GM18499 (cell line): Measurements from ENCODE around the gene MYB.
"Not testable (repeated sequence)": the region's sequence is repeated elsewhere in the genome, so short reads cannot be mapped to it uniquely, and the experiment has no call there.

Experiments
- ATAC-seq: cut with Tn5 transposase; IDR thresholded peaks from one replicate; pipeline ENCODE4 v1.9.1; 2021; ENCODE audit warnings: moderate number of reproducible peaks; ENCODE audit not compliant: insufficient read depth, unreplicated experiment

MYB gene

GRCh38 chr6:135243871-135244796, 63.0 kb downstream of the MYB start:
- ATAC-seq: no peak

- ATAC-seq: no peak
These were observed 63.7 kb downstream of the MYB start for GRCh38 chr6:135244805-135245204.

- not testable (repeated sequence) for ATAC-seq
These were observed 65.4 kb downstream of the MYB start for GRCh38 chr6:135246412-135247012.

DNA sequence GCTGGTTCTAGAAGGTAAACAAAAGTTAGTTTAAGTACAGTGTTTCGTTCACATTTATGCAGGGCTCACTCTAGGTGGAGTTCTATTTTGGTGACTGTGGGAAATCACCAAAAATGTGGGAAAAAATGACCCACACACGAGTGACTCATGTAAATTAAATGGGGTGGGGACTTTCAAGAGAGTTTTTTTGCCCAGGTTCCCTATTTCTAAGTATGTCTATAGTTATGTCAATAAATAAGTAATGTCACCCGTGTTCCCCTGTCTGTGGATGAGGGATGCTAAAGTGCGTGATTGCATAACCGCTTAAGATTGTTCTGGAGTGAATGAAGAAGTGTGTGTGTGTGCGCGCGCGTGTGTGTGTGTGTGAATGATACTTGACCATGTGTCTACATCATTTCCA, 69.1 kb downstream of the MYB start:
- no peak for ATAC-seq

DNA sequence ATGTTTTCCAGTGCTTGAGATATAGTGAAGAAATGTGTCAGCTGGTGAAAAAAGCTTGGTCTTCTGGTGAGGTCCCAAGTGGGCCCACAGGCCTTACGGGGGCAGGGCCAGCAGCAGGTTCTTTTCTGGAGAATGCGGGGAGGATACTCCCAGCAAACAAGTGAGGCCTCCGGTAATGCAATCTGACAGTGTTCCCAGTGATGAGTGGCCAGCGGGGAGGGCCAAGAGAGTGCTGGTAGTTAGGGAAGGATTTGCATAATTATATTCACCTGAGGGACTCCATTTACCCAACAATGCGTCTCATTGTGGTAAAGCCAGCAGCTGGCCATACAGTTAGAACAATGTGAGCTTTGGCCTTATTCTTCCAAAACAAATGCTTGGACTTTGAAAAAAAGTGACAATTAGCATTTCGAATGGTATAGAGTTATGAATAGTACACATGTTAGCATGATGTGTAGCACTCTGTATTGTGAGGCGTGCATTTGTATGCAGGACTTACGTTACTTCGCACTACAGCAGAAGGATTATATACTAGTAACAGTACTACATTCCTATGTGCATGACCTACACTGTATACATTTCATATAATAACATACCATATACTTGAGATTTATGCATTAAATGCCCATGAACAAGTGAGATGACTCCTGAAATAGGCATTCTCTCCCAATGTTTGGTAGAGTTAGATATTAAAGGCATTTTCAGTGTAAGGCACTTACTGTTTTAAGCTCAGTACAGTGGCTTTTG, 69.8 kb downstream of the MYB start:
- no peak for ATAC-seq

DNA sequence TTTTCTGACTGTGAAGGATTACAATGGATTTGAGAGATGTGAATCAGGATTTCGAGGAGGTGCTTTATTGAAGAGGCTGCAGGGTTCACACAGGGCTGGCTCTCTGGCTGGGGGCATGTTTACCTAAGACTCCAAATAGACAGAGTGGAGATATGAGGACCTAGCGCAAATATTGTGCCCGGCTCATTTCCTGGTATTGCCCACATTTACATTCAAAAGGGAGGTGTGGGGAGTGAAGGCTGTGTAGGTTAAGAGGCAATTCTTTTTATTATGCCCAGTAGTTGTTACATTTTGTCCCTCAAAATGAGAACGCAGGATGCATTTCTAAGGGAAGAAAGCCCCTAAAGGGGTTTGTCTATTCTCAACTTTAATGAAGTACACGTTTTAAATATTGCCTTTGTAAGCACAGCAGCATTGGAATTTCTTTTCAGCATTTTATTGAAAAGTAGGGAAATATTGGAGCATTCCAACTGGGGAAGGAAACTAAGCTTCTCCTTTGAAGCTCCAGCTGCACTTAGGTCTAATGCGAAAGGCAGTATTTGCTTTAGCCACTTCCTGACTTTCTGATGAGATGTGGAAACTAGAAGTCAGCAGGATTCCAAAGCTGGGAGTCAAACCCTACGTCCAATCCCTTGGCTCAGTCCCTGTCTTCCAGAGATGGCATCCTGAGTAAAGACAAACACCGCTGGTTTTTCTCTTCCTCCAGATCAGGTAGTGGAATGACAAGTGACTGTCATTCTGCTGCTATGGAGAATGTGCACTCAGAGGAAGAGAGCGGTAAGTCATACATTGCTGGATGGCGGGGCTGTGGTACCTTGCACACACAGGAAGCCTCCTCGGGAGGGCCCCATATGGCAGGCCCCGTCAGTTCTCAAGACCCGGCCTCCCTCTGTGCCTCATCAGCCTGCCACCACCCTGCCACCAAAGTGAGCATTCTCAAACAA, 70.7 kb downstream of the MYB start:
- ATAC-seq: no peak

GRCh38 chr6:135254471-135254870, 73.4 kb downstream of the MYB start:
- no peak for ATAC-seq

GRCh38 chr6:135256866-135257265, 75.8 kb downstream of the MYB start:
- no peak for ATAC-seq

DNA sequence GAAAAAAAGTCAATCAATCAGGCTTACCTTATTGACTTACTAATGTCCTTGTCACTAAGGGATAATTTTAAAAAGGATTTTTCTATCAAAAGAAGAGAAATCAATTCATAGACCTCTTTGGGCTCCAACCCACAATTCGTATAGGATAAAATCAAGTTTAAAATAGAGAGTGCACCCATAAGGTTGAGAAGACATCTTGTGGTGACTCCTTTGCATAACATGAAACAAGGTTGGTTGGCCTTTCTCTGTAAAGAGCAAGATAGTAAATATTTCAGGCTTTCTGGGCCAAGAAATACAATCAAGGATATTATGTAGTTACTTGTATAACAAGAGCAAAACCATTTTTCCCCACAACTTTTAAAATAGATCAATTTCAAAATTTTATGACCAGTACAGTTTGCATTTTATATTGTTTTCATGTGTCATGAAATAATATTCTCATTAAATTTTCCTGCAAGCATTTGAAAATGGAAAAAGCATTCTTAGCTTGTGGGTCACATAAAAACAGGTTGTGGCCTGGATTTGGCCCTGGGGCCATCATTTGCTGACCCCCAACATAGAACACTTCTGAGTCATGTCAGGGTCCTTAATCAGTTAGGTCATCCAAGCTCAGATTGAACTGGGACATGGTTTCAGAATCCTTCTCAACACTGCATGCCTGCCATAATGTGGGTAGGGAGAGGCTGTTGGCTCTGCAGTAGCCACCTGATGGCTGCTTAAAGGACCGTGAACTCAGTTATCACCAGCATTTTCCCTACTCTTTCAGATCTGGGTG, 76.7 kb downstream of the MYB start:
- no peak for ATAC-seq

DNA sequence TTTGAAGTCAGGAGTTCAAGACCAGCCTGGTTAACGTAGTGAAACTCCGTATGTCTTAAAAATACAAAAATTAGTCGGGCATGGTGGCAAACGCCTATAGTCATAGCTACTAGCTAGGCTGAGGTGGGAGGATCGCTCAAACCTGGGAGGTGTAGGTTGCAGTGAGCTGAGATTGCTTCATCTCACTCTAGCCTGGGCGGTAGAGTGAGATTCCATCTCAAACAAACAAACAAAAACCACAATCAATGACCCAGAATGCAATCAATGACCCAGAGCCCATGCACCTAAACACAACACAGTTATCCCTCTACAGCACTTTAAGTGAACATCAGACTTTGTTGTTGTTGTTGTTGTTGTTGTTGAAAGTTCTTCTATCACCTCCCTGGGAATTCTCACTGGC, 77.9 kb downstream of the MYB start:
- ATAC-seq: no peak

DNA sequence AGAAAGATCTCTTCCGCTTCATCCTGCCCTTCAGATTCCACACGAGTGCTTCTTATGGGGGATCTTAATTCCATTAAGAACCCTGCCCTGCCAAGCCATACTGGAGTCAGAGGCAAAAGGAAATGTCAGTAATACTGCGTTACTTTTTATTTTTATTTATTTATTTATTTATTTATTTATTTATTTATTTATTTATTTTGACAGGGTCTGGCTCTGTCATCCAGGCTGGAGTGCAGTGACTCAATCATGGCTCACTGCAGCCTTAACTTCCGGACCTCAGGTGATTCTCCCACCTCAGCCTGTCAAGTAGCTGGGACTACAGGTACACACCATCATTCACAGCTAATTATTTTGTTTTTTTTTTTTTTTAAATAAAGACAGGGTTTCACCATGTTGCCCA, 79.5 kb downstream of the MYB start:
- no peak for ATAC-seq

DNA sequence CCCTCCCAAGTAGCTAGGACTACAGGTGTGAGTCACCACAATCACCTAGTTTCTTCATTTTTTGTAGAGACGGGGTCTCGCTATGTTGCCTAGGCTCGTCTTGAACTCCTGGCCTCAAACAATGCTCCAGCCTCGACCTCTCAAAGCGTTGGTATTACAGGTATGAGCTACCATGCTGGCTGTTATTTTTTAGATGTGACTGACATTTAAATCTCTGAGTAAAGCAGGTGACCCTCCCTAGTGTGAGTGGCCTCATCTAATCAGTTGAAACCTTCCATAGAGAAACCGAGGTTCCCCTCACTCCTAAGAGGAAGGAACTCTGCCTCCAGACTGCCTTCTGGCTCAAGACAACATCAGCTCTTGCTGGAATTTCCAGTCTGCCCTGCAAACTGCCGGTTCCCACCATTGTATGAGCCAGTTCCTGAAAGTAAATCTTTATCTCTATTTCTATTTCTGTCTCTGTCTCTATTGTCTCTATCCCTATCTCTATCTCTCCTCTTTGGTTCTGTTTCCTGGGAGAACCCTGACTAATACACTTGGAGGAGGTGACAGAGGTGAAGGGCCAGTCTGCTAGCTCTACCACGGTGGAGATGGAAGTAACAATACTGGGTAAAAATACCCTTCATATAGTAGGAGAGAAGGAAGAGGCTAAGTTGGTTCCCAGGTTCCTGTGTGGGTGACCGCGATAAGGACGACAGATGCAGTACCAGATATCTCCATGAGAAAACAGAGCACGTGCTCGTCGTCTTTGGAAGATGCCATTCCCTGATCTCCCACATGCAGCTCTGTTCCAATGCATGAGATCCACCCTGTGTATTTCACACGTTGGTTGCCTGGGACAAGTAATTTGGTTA, 81.0 kb downstream of the MYB start:
- ATAC-seq: no peak

DNA sequence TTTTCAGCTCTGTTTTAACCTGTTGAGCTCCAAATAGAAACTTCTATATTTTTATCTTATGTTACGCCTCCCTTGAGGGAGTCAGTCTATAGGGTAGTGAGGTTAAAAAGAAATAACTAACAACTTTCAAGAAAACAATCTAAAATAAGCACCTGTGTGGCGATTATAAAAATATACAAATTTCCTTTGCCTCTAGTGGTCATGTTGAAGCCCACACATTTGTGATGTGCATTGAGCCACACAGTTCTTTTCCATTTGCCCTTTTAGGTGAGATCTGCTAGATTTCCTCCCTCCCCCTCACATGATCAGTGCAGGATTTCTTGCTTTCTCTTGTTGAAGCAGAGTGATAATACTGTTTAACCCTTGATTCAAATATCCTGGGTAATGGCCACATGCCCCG, 84.2 kb downstream of the MYB start:
- ATAC-seq: no peak

- ATAC-seq: no peak
These were observed 85.6 kb downstream of the MYB start for GRCh38 chr6:135266675-135267074.

- ATAC-seq: no peak
These were observed 86.0 kb downstream of the MYB start for GRCh38 chr6:135267085-135267484.

- ATAC-seq: no peak
These were observed 87.2 kb downstream of the MYB start for GRCh38 chr6:135268263-135268662.

- ATAC-seq: no peak
These were observed 87.6 kb downstream of the MYB start for GRCh38 chr6:135268740-135269139.
